Sigmoid colon (tissue), 4 donors: Measurements from ENCODE around the gene LSMEM2.

Source experiments
- EP300 ChIP-seq, 4 donors: sonication (generic); formaldehyde crosslinking; IDR thresholded peaks; one replicate each; pipeline ENCODE4 v1.6.1; 2017; ENCODE audit warnings: antibody characterized with exemption in 4 of 4
- POLR2A ChIP-seq, 2 donors: fragments of 450-650 bp; IDR thresholded peaks; one replicate each; pipeline ENCODE4 v1.6.1; 2016; ENCODE audit warnings: antibody characterized with exemption in 2 of 2, mild to moderate bottlenecking in 2 of 2, moderate library complexity in 2 of 2
- POLR2AphosphoS5 ChIP-seq, 4 donors: sonication (generic); formaldehyde crosslinking; IDR thresholded peaks; one replicate each; pipeline ENCODE4 v1.6.1; 2017; ENCODE audit warnings: antibody characterized with exemption in 4 of 4
- TF ChIP-seq, protein P1 (sequence below), 4 experiments: fragments of 450-650 bp in 3 of 4; fragments of 200-600 bp in 1 of 4; IDR thresholded peaks; one replicate each; pipeline ENCODE4 v1.5.1; 2016 to 2019; ENCODE audit warnings: antibody characterized with exemption in 4 of 4, mild to moderate bottlenecking in 3 of 4, moderate library complexity in 2 of 4

DNA sequence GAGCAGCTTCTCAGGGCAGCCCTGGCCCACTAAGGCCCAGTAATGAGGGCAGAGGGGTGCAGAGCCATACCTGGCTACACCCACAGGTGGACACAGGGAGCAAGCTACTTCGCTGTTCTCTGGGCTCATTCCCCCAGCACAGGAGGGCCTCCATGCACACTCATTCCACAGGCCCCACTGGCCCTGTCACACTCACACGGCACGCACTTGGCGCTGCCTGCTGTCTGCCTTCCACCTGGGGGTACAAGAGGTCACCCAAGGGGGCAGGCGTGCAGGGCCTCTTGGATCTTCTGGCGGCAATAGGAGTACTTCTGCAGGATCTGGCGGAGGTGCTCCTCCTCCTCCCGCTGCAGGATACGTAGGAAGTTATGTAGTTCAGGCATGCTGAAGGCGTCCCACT, 51.4 kb downstream of the LSMEM2 start:
- TF ChIP-seq POLR2AphosphoS5 (IDR thresholded peaks at IDR 0.05) (no peak), POLR2A (IDR thresholded peaks at IDR 0.05) (no peak), EP300 (IDR thresholded peaks at IDR 0.05) (no peak)
- TF ChIP-seq, protein P1, sequence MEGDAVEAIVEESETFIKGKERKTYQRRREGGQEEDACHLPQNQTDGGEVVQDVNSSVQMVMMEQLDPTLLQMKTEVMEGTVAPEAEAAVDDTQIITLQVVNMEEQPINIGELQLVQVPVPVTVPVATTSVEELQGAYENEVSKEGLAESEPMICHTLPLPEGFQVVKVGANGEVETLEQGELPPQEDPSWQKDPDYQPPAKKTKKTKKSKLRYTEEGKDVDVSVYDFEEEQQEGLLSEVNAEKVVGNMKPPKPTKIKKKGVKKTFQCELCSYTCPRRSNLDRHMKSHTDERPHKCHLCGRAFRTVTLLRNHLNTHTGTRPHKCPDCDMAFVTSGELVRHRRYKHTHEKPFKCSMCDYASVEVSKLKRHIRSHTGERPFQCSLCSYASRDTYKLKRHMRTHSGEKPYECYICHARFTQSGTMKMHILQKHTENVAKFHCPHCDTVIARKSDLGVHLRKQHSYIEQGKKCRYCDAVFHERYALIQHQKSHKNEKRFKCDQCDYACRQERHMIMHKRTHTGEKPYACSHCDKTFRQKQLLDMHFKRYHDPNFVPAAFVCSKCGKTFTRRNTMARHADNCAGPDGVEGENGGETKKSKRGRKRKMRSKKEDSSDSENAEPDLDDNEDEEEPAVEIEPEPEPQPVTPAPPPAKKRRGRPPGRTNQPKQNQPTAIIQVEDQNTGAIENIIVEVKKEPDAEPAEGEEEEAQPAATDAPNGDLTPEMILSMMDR (IDR thresholded peaks at IDR 0.05), result no peak
